ENCODE data around the gene ZNF182.
"Not testable (repeated sequence)": the region's sequence is repeated elsewhere in the genome, so short reads cannot be mapped to it uniquely, and the experiment has no call there.

DNA sequence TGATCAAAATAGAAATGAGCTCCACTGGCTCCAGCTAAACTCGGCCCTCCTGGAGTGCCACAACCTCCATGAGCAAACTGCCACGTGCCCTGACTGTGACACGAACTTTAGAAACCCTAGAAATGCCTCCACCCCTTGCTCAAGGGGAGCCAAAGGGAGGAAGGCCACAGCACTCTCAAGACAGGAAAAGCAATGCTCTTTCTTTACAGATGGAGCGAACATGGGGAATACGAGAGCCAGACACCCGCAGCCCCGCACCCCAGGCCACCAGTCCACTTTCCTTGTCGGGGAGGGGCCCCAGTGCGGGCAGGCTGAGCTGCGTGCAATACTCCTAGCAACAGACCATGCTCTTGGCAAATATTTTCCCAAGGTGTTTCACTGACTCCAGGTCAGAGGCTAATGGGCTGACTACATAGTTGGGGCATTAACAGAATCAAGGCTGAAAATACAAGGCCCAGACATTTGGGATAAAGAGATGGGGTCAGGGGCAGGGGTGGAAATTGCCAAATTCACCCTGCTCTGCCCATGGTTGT, 26.9 kb upstream of the ZNF182 start:
- TF ChIP-seq SP2 (tag by site-specific recombination; IDR thresholded peaks at IDR 0.05); ZNF202 (tag by site-specific recombination; IDR thresholded peaks at IDR 0.05; ENCODE audit: borderline replicate concordance); ZNF146 (tag by site-specific recombination; IDR thresholded peaks at IDR 0.05): not testable (repeated sequence)
- TF ChIP-seq, protein P1, sequence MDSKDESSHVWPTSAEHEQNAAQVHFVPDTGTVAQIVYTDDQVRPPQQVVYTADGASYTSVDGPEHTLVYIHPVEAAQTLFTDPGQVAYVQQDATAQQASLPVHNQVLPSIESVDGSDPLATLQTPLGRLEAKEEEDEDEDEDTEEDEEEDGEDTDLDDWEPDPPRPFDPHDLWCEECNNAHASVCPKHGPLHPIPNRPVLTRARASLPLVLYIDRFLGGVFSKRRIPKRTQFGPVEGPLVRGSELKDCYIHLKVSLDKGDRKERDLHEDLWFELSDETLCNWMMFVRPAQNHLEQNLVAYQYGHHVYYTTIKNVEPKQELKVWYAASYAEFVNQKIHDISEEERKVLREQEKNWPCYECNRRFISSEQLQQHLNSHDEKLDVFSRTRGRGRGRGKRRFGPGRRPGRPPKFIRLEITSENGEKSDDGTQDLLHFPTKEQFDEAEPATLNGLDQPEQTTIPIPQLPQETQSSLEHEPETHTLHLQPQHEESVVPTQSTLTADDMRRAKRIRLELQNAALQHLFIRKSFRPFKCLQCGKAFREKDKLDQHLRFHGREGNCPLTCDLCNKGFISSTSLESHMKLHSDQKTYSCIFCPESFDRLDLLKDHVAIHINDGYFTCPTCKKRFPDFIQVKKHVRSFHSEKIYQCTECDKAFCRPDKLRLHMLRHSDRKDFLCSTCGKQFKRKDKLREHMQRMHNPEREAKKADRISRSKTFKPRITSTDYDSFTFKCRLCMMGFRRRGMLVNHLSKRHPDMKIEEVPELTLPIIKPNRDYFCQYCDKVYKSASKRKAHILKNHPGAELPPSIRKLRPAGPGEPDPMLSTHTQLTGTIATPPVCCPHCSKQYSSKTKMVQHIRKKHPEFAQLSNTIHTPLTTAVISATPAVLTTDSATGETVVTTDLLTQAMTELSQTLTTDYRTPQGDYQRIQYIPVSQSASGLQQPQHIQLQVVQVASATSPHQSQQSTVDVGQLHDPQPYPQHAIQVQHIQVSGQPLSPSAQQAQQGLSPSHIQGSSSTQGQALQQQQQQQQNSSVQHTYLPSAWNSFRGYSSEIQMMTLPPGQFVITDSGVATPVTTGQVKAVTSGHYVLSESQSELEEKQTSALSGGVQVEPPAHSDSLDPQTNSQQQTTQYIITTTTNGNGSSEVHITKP (tag by site-specific recombination; IDR thresholded peaks at IDR 0.05) = not testable (repeated sequence)
